ENCODE data around the gene PSMB1.

Gene PSMB1

DNA sequence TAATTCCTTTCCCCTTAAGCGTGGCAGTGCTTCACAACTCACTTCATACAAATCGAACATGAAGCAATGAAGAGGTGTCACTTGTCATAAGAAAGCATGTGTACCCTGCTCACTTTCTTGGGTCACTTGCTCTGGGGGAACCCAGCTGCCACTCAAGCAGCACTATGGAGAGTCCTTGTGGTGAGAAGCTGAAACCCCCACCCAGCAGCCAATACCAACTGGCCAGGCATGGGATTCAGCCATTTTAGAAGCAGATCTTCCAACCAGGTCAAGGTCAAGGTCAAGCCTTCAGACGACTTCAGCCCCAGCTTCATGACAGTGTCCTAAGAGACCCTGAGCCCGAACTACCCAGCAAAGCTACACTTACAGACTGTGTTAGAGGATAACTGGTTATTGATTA is 62.8 kb downstream of the PSMB1 start:
- TF ChIP-seq, protein P1, sequence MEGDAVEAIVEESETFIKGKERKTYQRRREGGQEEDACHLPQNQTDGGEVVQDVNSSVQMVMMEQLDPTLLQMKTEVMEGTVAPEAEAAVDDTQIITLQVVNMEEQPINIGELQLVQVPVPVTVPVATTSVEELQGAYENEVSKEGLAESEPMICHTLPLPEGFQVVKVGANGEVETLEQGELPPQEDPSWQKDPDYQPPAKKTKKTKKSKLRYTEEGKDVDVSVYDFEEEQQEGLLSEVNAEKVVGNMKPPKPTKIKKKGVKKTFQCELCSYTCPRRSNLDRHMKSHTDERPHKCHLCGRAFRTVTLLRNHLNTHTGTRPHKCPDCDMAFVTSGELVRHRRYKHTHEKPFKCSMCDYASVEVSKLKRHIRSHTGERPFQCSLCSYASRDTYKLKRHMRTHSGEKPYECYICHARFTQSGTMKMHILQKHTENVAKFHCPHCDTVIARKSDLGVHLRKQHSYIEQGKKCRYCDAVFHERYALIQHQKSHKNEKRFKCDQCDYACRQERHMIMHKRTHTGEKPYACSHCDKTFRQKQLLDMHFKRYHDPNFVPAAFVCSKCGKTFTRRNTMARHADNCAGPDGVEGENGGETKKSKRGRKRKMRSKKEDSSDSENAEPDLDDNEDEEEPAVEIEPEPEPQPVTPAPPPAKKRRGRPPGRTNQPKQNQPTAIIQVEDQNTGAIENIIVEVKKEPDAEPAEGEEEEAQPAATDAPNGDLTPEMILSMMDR (IDR thresholded peaks at IDR 0.05; ENCODE audit: low read depth, low read length, missing control alignments), result no peak
- no peak overlapping the region for H3K4me3 ChIP-seq (ENCODE audit: low read depth, low read length)
- in situ Hi-C loops (cut with HindIII; ENCODE audit: low sequenced_read_pairs), result no loop called here

DNA sequence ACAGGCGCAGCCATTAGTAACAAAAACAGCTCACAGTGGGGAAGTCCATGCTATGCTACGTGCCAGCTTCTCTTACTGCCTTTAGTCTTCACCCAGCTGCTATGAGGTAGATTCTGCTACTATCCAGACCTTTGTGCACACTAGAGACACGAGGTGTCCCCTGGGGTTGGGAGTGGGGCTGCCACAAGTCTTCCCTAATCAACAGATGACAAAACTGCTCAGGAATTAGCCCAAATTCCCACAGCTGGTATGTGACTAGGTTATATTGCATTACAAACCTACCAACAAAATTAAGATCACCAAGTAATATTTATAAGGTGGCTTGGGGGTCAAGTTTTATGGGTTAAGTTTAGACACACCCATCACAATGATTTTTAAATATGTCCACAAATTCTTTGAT is 63.3 kb downstream of the PSMB1 start:
- no peak for DNase-seq (ENCODE audit: low read depth)
- in situ Hi-C loops (cut with HindIII; ENCODE audit: low sequenced_read_pairs), result no loop called here
- TF ChIP-seq, protein P1 (IDR thresholded peaks at IDR 0.05; ENCODE audit: low read depth, low read length, missing control alignments), result no peak

More for the DNA sequence above, 62.8 kb downstream of the PSMB1 start:
- DNase-seq (ENCODE audit: low read depth), result no peak

DNA sequence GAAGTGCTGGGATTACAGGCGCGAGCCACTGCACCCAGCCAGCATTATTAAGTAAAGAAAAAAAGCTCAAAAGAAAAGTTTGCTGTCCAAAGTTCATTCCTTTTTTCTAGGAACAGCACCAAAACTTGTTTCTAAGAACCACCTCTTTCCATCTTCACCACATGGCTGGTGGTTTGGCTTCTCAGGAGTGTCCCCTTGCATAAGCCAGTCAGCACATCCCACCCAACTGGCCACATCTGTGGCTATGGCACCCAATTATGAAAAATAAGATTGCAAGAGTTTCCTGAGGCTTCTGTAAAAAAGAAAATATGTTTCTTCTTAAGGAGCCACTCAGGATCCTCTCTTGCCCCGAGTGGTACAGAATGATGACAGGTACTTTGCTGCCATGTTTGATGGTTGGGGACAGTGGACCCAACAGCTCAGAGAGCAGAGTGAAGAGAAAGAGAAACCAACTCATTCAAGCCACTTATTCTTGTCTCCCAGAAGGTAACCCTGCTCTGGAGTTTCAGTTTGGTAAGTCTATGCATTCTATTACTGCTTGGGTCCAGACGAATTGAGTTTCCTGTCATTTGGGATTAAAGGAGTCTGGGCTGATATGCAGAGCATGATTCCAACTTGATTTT is 65.3 kb downstream of the PSMB1 start:
- no peak for DNase-seq (ENCODE audit: low read depth)
- in situ Hi-C loops (cut with HindIII; ENCODE audit: low sequenced_read_pairs), result no loop called here
- TF ChIP-seq, protein P1 (IDR thresholded peaks at IDR 0.05; ENCODE audit: low read depth, low read length, missing control alignments), result no peak
- H3K4me3 ChIP-seq (ENCODE audit: low read depth, low read length), result no peak overlapping the region

More for the DNA sequence above, 63.3 kb downstream of the PSMB1 start:
- no peak overlapping the region for H3K4me3 ChIP-seq (ENCODE audit: low read depth, low read length)

DNA sequence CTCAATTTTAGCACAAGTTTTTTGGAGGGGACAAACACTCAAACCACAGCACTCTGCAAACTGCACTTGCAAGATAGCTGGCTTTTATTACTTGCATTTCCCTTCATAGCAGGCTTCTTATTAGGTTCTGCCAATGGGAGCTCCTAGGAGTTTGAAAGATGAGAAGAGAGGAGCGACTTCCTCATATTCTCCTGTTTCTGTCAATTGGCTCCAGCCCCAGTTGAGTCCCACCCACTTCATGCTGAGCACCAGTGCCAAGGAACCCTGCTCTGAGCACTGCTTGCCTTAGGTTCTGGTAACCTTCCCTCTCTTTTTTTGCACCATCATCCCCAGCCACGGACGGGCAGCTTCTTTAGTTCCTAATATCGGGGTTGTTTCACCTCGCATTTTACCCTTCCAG is 67.9 kb downstream of the PSMB1 start:
- DNase-seq (ENCODE audit: low read depth), result no peak
- TF ChIP-seq, protein P1 (IDR thresholded peaks at IDR 0.05; ENCODE audit: low read depth, low read length, missing control alignments), result no peak
- in situ Hi-C loops (cut with HindIII; ENCODE audit: low sequenced_read_pairs), result no loop called here
- H3K4me3 ChIP-seq (ENCODE audit: low read depth, low read length), result no peak overlapping the region
